HAP-1 (cell line): Measurements from ENCODE around the gene UQCRH.
"Not testable (repeated sequence)": the region's sequence is repeated elsewhere in the genome, so short reads cannot be mapped to it uniquely, and the experiment has no call there.

Experiments used
- DNase-seq, 2 experiments: peaks; one replicate each; pipeline ENCODE4 v3.0.0-alpha.2; 2016 to 2020; ENCODE audit warnings: low spot score in 2 of 2
- H3K27me3 ChIP-seq: fragments of 250-450 bp; sonication (Bioruptor Pico); 2 replicates; pipeline ENCODE4 v1.5.1; 2020; ENCODE audit warnings: low read depth, mild to moderate bottlenecking, moderate library complexity
- H3K36me3 ChIP-seq: fragments of 250-450 bp; sonication (Bioruptor Pico); replicated peaks from 2 replicates; pipeline ENCODE4 v1.5.1; 2020; ENCODE audit warnings: mild to moderate bottlenecking
- H3K4me1 ChIP-seq: fragments of 250-450 bp; sonication (Bioruptor Pico); 2 replicates; pipeline ENCODE4 v1.5.1; 2020; ENCODE audit warnings: mild to moderate bottlenecking
- H3K4me3 ChIP-seq: fragments of 250-450 bp; sonication (Bioruptor Pico); 2 replicates; pipeline ENCODE4 v1.5.1; 2020; ENCODE audit warnings: mild to moderate bottlenecking, moderate library complexity
- H3K9me3 ChIP-seq: fragments of 250-450 bp; sonication (Bioruptor Pico); 2 replicates; pipeline ENCODE4 v1.5.1; 2020; ENCODE audit warnings: mild to moderate bottlenecking, moderate library complexity
- in situ Hi-C: fragments of 300-500 bp; cut with MboI; formaldehyde crosslinking; loops from 3 replicates; pipeline ENCODE4 v1.14.3; 2020; ENCODE audit warnings: low sequenced_read_pairs, inconsistent platforms, mixed read lengths

Gene UQCRH

GRCh38 chr1:46333300-46334029 lies 30.0 kb downstream of the UQCRH start:
- Histone ChIP-seq H3K9me3 (no peaks in the 10 kb centered on the region), H3K4me1 (0 out of 2 replicates have a peak, but pooled peaks cover 3% of the 10 kb centered on the region), H3K36me3 (no peaks in the 10 kb centered on the region), H3K4me3 (no peak overlapping the region), H3K27me3 (no peaks in the 10 kb centered on the region)
- in situ Hi-C loops, result no loop called here
- DNase-seq, result peak; percentile 44

- H3K9me3 ChIP-seq, result no peaks in the 10 kb centered on the region
- no peak overlapping the region for H3K4me3 ChIP-seq
- H3K36me3 ChIP-seq, result no peaks in the 10 kb centered on the region
- no peaks in the 10 kb centered on the region for H3K27me3 ChIP-seq
- H3K4me1 ChIP-seq, result 0 out of 2 replicates have a peak, but pooled peaks cover 3% of the 10 kb centered on the region
- in situ Hi-C loops, result no loop called here
- no peak for DNase-seq
These were observed 30.5 kb downstream of the UQCRH start for GRCh38 chr1:46334030-46334384.

GRCh38 chr1:46335081-46335480 lies 31.6 kb downstream of the UQCRH start:
- DNase-seq, result no peak
- in situ Hi-C loops, result no loop called here
- no peaks in the 10 kb centered on the region for H3K36me3 ChIP-seq
- H3K9me3 ChIP-seq, result no peaks in the 10 kb centered on the region
- H3K4me1 ChIP-seq, result 0 out of 2 replicates have a peak, but pooled peaks cover under 1% of the 10 kb centered on the region
- H3K4me3 ChIP-seq, result no peak overlapping the region
- H3K27me3 ChIP-seq, result no peaks in the 10 kb centered on the region

- in situ Hi-C loops, H3K9me3 ChIP-seq, DNase-seq, H3K36me3 ChIP-seq, H3K27me3 ChIP-seq, H3K4me3 ChIP-seq, H3K4me1 ChIP-seq: not testable (repeated sequence)
These were observed 33.9 kb downstream of the UQCRH start for GRCh38 chr1:46337409-46337808.

- no peaks in the 10 kb centered on the region for H3K27me3 ChIP-seq
- peaks cover 30% of the 10 kb centered on the region for H3K36me3 ChIP-seq
- no peaks in the 10 kb centered on the region for H3K9me3 ChIP-seq
- H3K4me3 ChIP-seq, result peak within 1 kb of the TSS; percentile 73
- peak; percentile 90 to 93 for DNase-seq
- peaks cover 7% of the 10 kb centered on the region; the same call in 1 of the 2 replicates for H3K4me1 ChIP-seq
- in situ Hi-C loops, result no loop called here
These were observed 37.1 kb downstream of the UQCRH start, which contains the start of gene NSUN4 for GRCh38 chr1:46340404-46341221. Gene NSUN4, plus strand, starts transcription at chr1:46340807. Its CDS starts 20 bp downstream, at chr1:46340827.

GRCh38 chr1:46341222-46342083 lies 38.0 kb downstream of the UQCRH start:
- Histone ChIP-seq H3K27me3 (no peaks in the 10 kb centered on the region), H3K36me3 (peaks cover 32% of the 10 kb centered on the region), H3K4me3 (peak overlapping the region; percentile 73), H3K9me3 (no peaks in the 10 kb centered on the region), H3K4me1 (peaks cover 7% of the 10 kb centered on the region; the same call in 1 of the 2 replicates)
- DNase-seq, result no peak
- in situ Hi-C loops, result no loop called here

GRCh38 chr1:46342084-46342656 lies 38.7 kb downstream of the UQCRH start:
- H3K4me1 ChIP-seq, result peaks cover 7% of the 10 kb centered on the region; the same call in 1 of the 2 replicates
- in situ Hi-C loops, result no loop called here
- H3K9me3 ChIP-seq, result no peaks in the 10 kb centered on the region
- peak in 1 of 2 experiments; percentile 25 for DNase-seq
- H3K36me3 ChIP-seq, result peaks cover 37% of the 10 kb centered on the region
- H3K27me3 ChIP-seq, result no peaks in the 10 kb centered on the region
- no peak overlapping the region; the same call in 1 of the 2 replicates for H3K4me3 ChIP-seq

GRCh38 chr1:46342677-46343350 lies 39.3 kb downstream of the UQCRH start:
- H3K36me3 ChIP-seq, result peaks cover 41% of the 10 kb centered on the region
- DNase-seq, result no peak
- no peaks in the 10 kb centered on the region for H3K9me3 ChIP-seq
- no peaks in the 10 kb centered on the region for H3K27me3 ChIP-seq
- peaks cover 7% of the 10 kb centered on the region; the same call in 1 of the 2 replicates for H3K4me1 ChIP-seq
- H3K4me3 ChIP-seq, result no peak overlapping the region
- in situ Hi-C loops, result no loop called here

GRCh38 chr1:46343351-46343695 lies 39.8 kb downstream of the UQCRH start:
- Histone ChIP-seq H3K4me3 (no peak overlapping the region), H3K9me3 (no peaks in the 10 kb centered on the region), H3K36me3 (peaks cover 46% of the 10 kb centered on the region), H3K4me1 (peaks cover 7% of the 10 kb centered on the region; the same call in 1 of the 2 replicates), H3K27me3 (no peaks in the 10 kb centered on the region)
- DNase-seq, result no peak
- in situ Hi-C loops, result no loop called here

- H3K4me1 ChIP-seq, result peaks cover 7% of the 10 kb centered on the region; the same call in 1 of the 2 replicates
- H3K36me3 ChIP-seq, result peaks cover 47% of the 10 kb centered on the region
- no peaks in the 10 kb centered on the region for H3K27me3 ChIP-seq
- no peak overlapping the region for H3K4me3 ChIP-seq
- in situ Hi-C loops, result no loop called here
- no peaks in the 10 kb centered on the region for H3K9me3 ChIP-seq
- no peak for DNase-seq
These were observed 40.2 kb downstream of the UQCRH start for GRCh38 chr1:46343705-46344104.

GRCh38 chr1:46344481-46344880 lies 41.0 kb downstream of the UQCRH start:
- peaks cover 50% of the 10 kb centered on the region for H3K36me3 ChIP-seq

GRCh38 chr1:46345281-46345680 lies 41.8 kb downstream of the UQCRH start:
- H3K4me3 ChIP-seq, result no peak overlapping the region
- peaks cover 58% of the 10 kb centered on the region for H3K36me3 ChIP-seq
- H3K4me1 ChIP-seq, result peaks cover 4% of the 10 kb centered on the region; the same call in 1 of the 2 replicates
- 0 out of 2 replicates have a peak, but pooled peaks cover 1% of the 10 kb centered on the region for H3K27me3 ChIP-seq
- no peak for DNase-seq
- no peaks in the 10 kb centered on the region for H3K9me3 ChIP-seq
- in situ Hi-C loops, result no loop called here

More at GRCh38 chr1:46344481-46344880, 41.0 kb downstream of the UQCRH start:
- in situ Hi-C loops, result no loop called here
- Histone ChIP-seq H3K27me3 (no peaks in the 10 kb centered on the region), H3K9me3 (no peaks in the 10 kb centered on the region), H3K4me3 (no peak overlapping the region), H3K4me1 (peaks cover 7% of the 10 kb centered on the region; the same call in 1 of the 2 replicates)
- DNase-seq, result no peak
